Small intestine (tissue), 7 donors: ENCODE measurements around the gene BPGM. TPM values are rescaled to one million over a fixed set of nuclear protein-coding genes. Genes with fewer than 3 reads are reported as not detected.

Experiments
- DNase-seq, 2 donors: peaks; one replicate each; pipeline versions ENCODE4 v3.0.0 to v3.0.0-alpha.2; 2013
- FAIRE-seq: peaks from 2 replicates; lab custom pipeline; 2012; peaks lifted over from hg19 to GRCh38; lab: Jason Lieb, UNC
- H3K27ac ChIP-seq, 3 donors: one replicate each; pipeline ENCODE4 v1.5.1; 2013; ENCODE audit warnings: low read length in 2 of 3, mild to moderate bottlenecking in 2 of 3, control low read depth in 1 of 3, inconsistent platforms in 1 of 3, low read depth in 1 of 3, moderate library complexity in 1 of 3
- H3K27me3 ChIP-seq, 3 donors: one replicate each; pipeline ENCODE4 v1.6.1; 2013; ENCODE audit warnings: low read length in 3 of 3, inconsistent platforms in 1 of 3; ENCODE audit not compliant: control insufficient read depth in 3 of 3, insufficient read depth in 3 of 3
- H3K36me3 ChIP-seq, 3 donors: one replicate each; pipeline ENCODE4 v1.6.1; 2013; ENCODE audit warnings: low read length in 3 of 3, inconsistent platforms in 1 of 3, low read depth in 1 of 3, mild to moderate bottlenecking in 1 of 3, moderate library complexity in 1 of 3; ENCODE audit not compliant: control insufficient read depth in 3 of 3, insufficient read depth in 2 of 3
- H3K4me1 ChIP-seq, 3 donors: one replicate each; pipeline ENCODE4 v1.6.1; 2013; ENCODE audit warnings: low read length in 2 of 3, inconsistent platforms in 1 of 3, low read depth in 1 of 3, mild to moderate bottlenecking in 1 of 3, moderate library complexity in 1 of 3; ENCODE audit not compliant: control insufficient read depth in 3 of 3, insufficient read depth in 2 of 3
- H3K4me3 ChIP-seq, 3 donors: one replicate each; pipeline ENCODE4 v1.5.1; 2013; ENCODE audit warnings: low read length in 3 of 3, control low read depth in 1 of 3, inconsistent platforms in 1 of 3, low read depth in 1 of 3, mild to moderate bottlenecking in 1 of 3, moderate library complexity in 1 of 3
- H3K9me3 ChIP-seq, 2 donors: one replicate each; pipeline ENCODE4 v1.6.1; 2013; ENCODE audit warnings: low read depth in 1 of 2, low read length in 1 of 2; ENCODE audit not compliant: control insufficient read depth in 2 of 2, insufficient read depth in 1 of 2
- WGBS, 3 donors: extraction: QIAGEN DNeasy Blood & Tissue Kit; methylation state at CpG; one replicate each; pipeline ENCODE4 v1.1.7; 2013; 5-methylcytosine and 5-hydroxymethylcytosine counted together
- polyA plus RNA-seq, 4 donors: library from polyadenylated mRNA; stranded (reverse) in 3 of 4; unstranded in 1 of 4; fragments of 200-250 nt in 3 of 4; fragments of 120-200 nt in 1 of 4; gene quantifications; one replicate each; pipeline versions ENCODE4 v1.2.1 to v1.2.3, GENCODE V29; 2013
- donor health status: healthy with polysubstance abuse.
- donor health status: control.
- donor health status: control.
- donor health status: Bipolar disorder and iron deficiency.
- donor health status: healthy.

The BPGM gene
- polyA plus RNA-seq, 4 donors, result 9.9 to 15.4 (median 12.0) TPM

- Histone ChIP-seq H3K9me3 (no peaks in the 10 kb centered on the region), H3K36me3 (no peaks in the 10 kb centered on the region), H3K4me1 (peaks cover 0 to 9% (median 0%) of the 10 kb centered on the region in 3 donors), H3K27ac (no peak overlapping the region), H3K4me3 (no peak overlapping the region), H3K27me3 (no peaks in the 10 kb centered on the region)
- 89 to 94% (median 91%) methylated on average over 6 of the region's 6 CpGs for WGBS, 3 donors
- DNase-seq (no peak), FAIRE-seq (no peak)
Measured at GRCh38 chr7:134648456-134648855, 1.8 kb downstream of the BPGM start.

GRCh38 chr7:134649226-134649775, 2.6 kb downstream of the BPGM start:
- WGBS, 3 donors, result 58 to 79% (median 75%) methylated on average over 3 of the region's 3 CpGs
- Histone ChIP-seq H3K4me1 (peaks cover 0 to 9% (median 0%) of the 10 kb centered on the region in 3 donors), H3K4me3 (no peak overlapping the region), H3K27ac (no peak overlapping the region), H3K36me3 (no peaks in the 10 kb centered on the region), H3K9me3 (no peaks in the 10 kb centered on the region), H3K27me3 (no peaks in the 10 kb centered on the region)
- FAIRE-seq, result no peak
- no peak for DNase-seq

DNA sequence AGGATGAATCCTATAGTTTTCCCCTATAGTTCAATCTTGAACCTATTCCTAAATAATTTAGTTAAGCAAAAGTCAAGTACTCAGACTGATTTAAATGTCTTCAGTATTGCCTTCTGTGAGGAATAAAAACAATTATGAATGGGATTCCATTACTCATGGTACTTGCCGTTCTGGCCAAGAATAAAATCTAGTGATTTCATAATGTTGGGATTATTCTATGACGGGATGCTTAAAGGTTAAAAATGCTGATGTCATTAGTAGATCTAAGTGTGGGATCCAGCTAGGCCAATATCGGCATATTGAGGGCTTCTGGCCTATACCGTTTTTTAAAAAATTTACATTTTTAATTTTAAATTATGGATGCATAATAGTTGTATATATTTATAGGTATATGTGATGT, 5.3 kb downstream of the BPGM start:
- Histone ChIP-seq H3K36me3 (no peaks in the 10 kb centered on the region), H3K9me3 (no peaks in the 10 kb centered on the region), H3K4me3 (no peak overlapping the region), H3K27me3 (no peaks in the 10 kb centered on the region), H3K27ac (no peak overlapping the region), H3K4me1 (no peaks in the 10 kb centered on the region)
- DNase-seq, result no peak
- WGBS, 3 donors, result 87 to 94% (median 93%) methylated on average over 4 of the region's 4 CpGs
- FAIRE-seq, result no peak

DNA sequence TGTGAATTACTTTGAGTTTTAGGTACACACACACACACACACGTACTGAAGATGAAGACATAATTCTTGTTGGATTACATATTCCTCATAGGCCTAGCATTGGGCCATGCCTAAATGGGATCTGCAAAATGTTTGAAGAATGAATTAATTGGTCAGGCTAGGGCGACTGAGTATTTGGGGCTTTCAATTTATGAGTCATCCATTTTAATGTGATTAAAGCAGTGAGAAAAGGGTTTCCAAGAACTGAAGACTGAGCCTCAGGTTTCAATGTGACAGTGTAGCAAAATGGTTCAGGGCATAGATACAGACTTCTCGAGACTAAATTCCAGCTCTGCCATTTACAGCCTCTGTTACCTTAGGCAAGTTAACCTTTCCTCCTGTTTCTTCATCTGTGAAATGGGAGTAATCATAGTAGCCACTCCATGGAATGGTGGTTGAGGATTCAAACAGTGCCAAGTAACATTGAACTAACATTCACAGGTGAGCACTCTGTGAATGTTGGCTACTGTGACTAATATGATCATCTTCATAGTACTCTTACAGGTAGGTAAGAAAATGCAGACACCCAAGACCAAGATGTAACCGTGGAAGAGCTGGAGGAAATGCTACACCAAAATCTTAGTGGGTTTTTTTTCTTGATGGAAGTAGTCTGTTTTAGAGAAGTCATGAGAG, 7.6 kb downstream of the BPGM start:
- Histone ChIP-seq H3K27me3 (no peaks in the 10 kb centered on the region), H3K4me1 (no peaks in the 10 kb centered on the region), H3K9me3 (no peaks in the 10 kb centered on the region), H3K4me3 (no peak overlapping the region), H3K27ac (no peak overlapping the region), H3K36me3 (no peaks in the 10 kb centered on the region)
- WGBS, 3 donors, result 49 to 70% (median 51%) methylated on average over 4 of the region's 4 CpGs
- FAIRE-seq (no peak), DNase-seq (no peak)

GRCh38 chr7:134657526-134657925, 10.9 kb downstream of the BPGM start:
- H3K4me3 ChIP-seq, result no peak overlapping the region
- no peak for DNase-seq
- H3K4me1 ChIP-seq, result no peaks in the 10 kb centered on the region
- H3K9me3 ChIP-seq, result no peaks in the 10 kb centered on the region
- no peaks in the 10 kb centered on the region for H3K27me3 ChIP-seq
- no peak for FAIRE-seq
- 62 to 76% (median 67%) methylated on average over 5 of the region's 5 CpGs for WGBS, 3 donors
- H3K27ac ChIP-seq, result no peak overlapping the region
- H3K36me3 ChIP-seq, result peaks cover 0 to 4% (median 4%) of the 10 kb centered on the region in 3 donors

GRCh38 chr7:134660242-134660785, 13.7 kb downstream of the BPGM start:
- no peaks in the 10 kb centered on the region for H3K27me3 ChIP-seq

DNA sequence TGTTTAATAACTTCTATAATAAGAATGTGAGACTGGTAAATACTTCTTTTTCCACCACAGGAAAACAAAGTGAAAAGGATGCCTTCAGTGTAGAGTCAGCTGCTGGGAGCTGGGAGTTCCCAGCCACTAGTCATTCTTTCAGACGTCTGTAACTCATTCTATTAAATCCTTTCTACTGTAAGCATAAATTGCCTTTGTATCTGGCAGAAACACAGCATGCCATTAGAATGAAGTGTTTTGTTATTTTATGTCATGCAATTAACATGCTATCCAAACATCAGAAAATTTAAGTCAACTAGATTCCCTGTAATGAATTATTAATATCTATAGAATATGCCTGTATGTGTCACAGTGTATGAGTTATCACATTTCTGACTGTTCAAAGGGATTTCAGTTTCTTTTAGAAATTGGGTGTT, 14.3 kb downstream of the BPGM start:
- DNase-seq, result no peak
- no peak overlapping the region for H3K27ac ChIP-seq
- H3K4me1 ChIP-seq, result no peaks in the 10 kb centered on the region
- no peaks in the 10 kb centered on the region for H3K9me3 ChIP-seq
- H3K4me3 ChIP-seq, result no peak overlapping the region
- H3K36me3 ChIP-seq, result peaks cover 2 to 4% (median 4%) of the 10 kb centered on the region in 3 donors
- no peaks in the 10 kb centered on the region for H3K27me3 ChIP-seq
- no peak for FAIRE-seq
- 49 to 74% (median 61%) methylated on average over 1 of the region's 1 CpG for whole genome bisulfite sequencing, 3 donors

More at GRCh38 chr7:134660242-134660785, 13.7 kb downstream of the BPGM start:
- no peak for DNase-seq
- Histone ChIP-seq H3K27ac (no peak overlapping the region), H3K4me3 (no peak overlapping the region), H3K9me3 (no peaks in the 10 kb centered on the region), H3K4me1 (no peaks in the 10 kb centered on the region), H3K36me3 (peaks cover 0 to 4% (median 4%) of the 10 kb centered on the region in 3 donors)
- WGBS, 3 donors, result 83 to 93% (median 90%) methylated on average over 7 of the region's 7 CpGs
- FAIRE-seq, result no peak

DNA sequence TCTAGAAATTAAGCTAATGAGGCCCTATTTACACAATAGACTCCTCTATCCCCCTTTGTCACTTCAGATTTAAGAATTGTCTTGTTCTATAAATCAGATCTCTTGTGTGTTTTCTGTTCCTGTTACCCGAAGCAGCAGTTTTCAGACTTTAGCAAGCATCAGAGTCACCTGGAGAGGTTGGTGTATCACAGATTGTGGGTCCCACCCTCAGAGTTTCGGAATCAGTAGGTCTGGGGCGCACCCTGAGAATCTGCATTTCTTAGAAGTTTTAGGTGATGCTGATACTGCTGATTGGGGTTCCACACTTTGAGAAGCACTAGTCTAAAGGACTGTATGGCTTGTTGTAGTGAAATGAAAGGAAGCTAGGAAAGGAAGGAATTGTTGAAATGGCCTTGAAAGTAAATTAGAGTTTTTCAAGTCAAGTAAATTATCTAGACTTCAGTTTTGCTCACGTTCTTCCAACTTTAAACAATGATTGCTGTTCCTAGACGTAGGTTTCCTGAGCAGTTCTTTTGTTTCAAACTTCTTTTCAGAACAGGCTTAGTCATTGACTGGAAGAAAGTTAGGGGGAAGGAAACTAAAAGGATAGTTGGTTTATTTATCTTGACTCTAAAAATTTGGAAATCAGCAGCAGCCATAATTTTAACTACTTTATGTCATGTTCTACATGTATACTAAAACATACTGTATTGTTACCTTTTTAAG, 15.7 kb downstream of the BPGM start:
- H3K27ac ChIP-seq, result no peak overlapping the region
- FAIRE-seq (no peak), DNase-seq (no peak)
- H3K4me1 ChIP-seq, result no peaks in the 10 kb centered on the region
- 78 to 87% (median 84%) methylated on average over 5 of the region's 5 CpGs for WGBS, 3 donors
- H3K36me3 ChIP-seq, result peaks cover 2 to 4% (median 4%) of the 10 kb centered on the region in 3 donors
- H3K9me3 ChIP-seq, result no peaks in the 10 kb centered on the region
- H3K4me3 ChIP-seq, result no peak overlapping the region
- no peaks in the 10 kb centered on the region for H3K27me3 ChIP-seq
